HG03571 (cell line): ENCODE data around the gene GRID2.

Experiments used
- ATAC-seq: cut with Tn5 transposase; IDR thresholded peaks from one replicate; pipeline ENCODE4 v1.9.1; 2021; ENCODE audit not compliant: unreplicated experiment

GRID2 gene

GRCh38 chr4:92885632-92886031 lies 581.9 kb downstream of the GRID2 start:
- ATAC-seq = no peak

- ATAC-seq = no peak
Measured at GRCh38 chr4:92952426-92952825, 648.7 kb downstream of the GRID2 start.

- ATAC-seq = no peak
Measured at GRCh38 chr4:92952897-92953296, 649.1 kb downstream of the GRID2 start.

GRCh38 chr4:92953462-92953861 lies 649.7 kb downstream of the GRID2 start:
- ATAC-seq = no peak

- ATAC-seq = no peak
Measured at GRCh38 chr4:92961881-92962280, 658.1 kb downstream of the GRID2 start.

GRCh38 chr4:92962831-92963230 lies 659.1 kb downstream of the GRID2 start:
- ATAC-seq = no peak

- ATAC-seq = no peak
Measured at GRCh38 chr4:92968556-92968955, 664.8 kb downstream of the GRID2 start.

GRCh38 chr4:92968996-92969395 lies 665.2 kb downstream of the GRID2 start:
- no peak for ATAC-seq

- ATAC-seq = no peak
Measured at GRCh38 chr4:92969650-92970379, 666.0 kb downstream of the GRID2 start.

GRCh38 chr4:92970996-92971395 lies 667.2 kb downstream of the GRID2 start:
- ATAC-seq = no peak

- ATAC-seq = no peak
Measured at GRCh38 chr4:92988301-92988700, 684.5 kb downstream of the GRID2 start.

- ATAC-seq = no peak
Measured at GRCh38 chr4:92992758-92993157, 689.0 kb downstream of the GRID2 start.

- no peak for ATAC-seq
Measured at GRCh38 chr4:92994727-92995126, 691.0 kb downstream of the GRID2 start.

GRCh38 chr4:92996533-92996932 lies 692.8 kb downstream of the GRID2 start:
- ATAC-seq = no peak

GRCh38 chr4:93000910-93001309 lies 697.1 kb downstream of the GRID2 start:
- no peak for ATAC-seq

- ATAC-seq = no peak
Measured at GRCh38 chr4:93002240-93002639, 698.5 kb downstream of the GRID2 start.

GRCh38 chr4:93016350-93016749 lies 712.6 kb downstream of the GRID2 start:
- ATAC-seq = no peak

GRCh38 chr4:93018243-93018642 lies 714.5 kb downstream of the GRID2 start:
- ATAC-seq = no peak

GRCh38 chr4:93018806-93019205 lies 715.0 kb downstream of the GRID2 start:
- ATAC-seq = no peak

GRCh38 chr4:93029769-93030168 lies 726.0 kb downstream of the GRID2 start:
- ATAC-seq = no peak

GRCh38 chr4:93030670-93031069 lies 726.9 kb downstream of the GRID2 start:
- ATAC-seq = no peak

- no peak for ATAC-seq
Measured at GRCh38 chr4:93031431-93032098, 727.8 kb downstream of the GRID2 start.

GRCh38 chr4:93042746-93043145 lies 739.0 kb downstream of the GRID2 start:
- ATAC-seq = no peak
